PC-3 (cell line): ENCODE measurements around the gene NSF. TPM values are rescaled to one million over a fixed set of nuclear protein-coding genes. Genes with fewer than 3 reads are reported as not detected.

Experiments
- ATAC-seq: fragments of 200-7000 bp; cut with Tn5 transposase; 2 replicates; pipeline ENCODE4 v1.9.1; 2020; ENCODE audit warnings: mild to moderate bottlenecking, moderate library complexity
- BruUV-seq: library from RNA; stranded (reverse); fragments of 400-500 nt; replicated peaks from 2 replicates; lab custom pipeline; 2021; lab: Mats Ljungman, UMichigan
- CTCF ChIA-PET: fragments of 300-600 bp; sonication (Branson Sonifier 250); formaldehyde crosslinking; loops from one replicate; lab custom pipeline; 2022; ENCODE audit warnings: antibody characterized with exemption; lab: Charles Lee
- POLR2A ChIA-PET: fragments of 300-600 bp; sonication (Branson Sonifier 250); formaldehyde crosslinking; loops from one replicate; lab custom pipeline; 2022; ENCODE audit warnings: antibody characterized with exemption; ENCODE audit not compliant: unreplicated experiment; lab: Charles Lee
- DNase-seq: peaks from one replicate; pipeline ENCODE4 v3.0.0-alpha.2; 2015
- H2AFZ ChIP-seq: fragments of 300-600 bp; sonication (generic); 2 replicates; pipeline ENCODE4 v1.6.0; 2016; ENCODE audit warnings: antibody characterized with exemption, low read length
- H3F3A ChIP-seq: fragments of 300-600 bp; sonication (generic); one replicate; pipeline ENCODE4 v1.6.0; 2017; ENCODE audit warnings: antibody characterized with exemption, low read length, control low read depth, mild to moderate bottlenecking; ENCODE audit not compliant: unreplicated experiment
- H3K27ac ChIP-seq: fragments of 300-600 bp; sonication (generic); 2 replicates; pipeline ENCODE4 v1.5.1; 2016; ENCODE audit warnings: mild to moderate bottlenecking, low read length
- H3K27me3 ChIP-seq: fragments of 300-600 bp; sonication (generic); 2 replicates; pipeline ENCODE4 v1.6.1; 2016; ENCODE audit warnings: low read length, mixed read lengths
- H3K36me3 ChIP-seq: fragments of 300-600 bp; sonication (generic); 2 replicates; pipeline ENCODE4 v1.6.1; 2016; ENCODE audit warnings: low read depth, mixed run types, low read length, mixed read lengths
- H3K4me1 ChIP-seq: fragments of 300-600 bp; sonication (generic); 2 replicates; pipeline ENCODE4 v1.5.1; 2016; ENCODE audit warnings: low read length; ENCODE audit not compliant: insufficient read depth
- H3K4me2 ChIP-seq: fragments of 300-600 bp; sonication (generic); 2 replicates; pipeline ENCODE4 v1.6.0; 2016; ENCODE audit warnings: low read length
- H3K4me3 ChIP-seq: fragments of 300-600 bp; sonication (generic); 2 replicates; pipeline ENCODE4 v1.5.1; 2016; ENCODE audit warnings: mild to moderate bottlenecking, low read length, mixed read lengths
- H3K79me2 ChIP-seq: fragments of 300-600 bp; sonication (generic); 2 replicates; pipeline ENCODE4 v1.6.1; 2017; ENCODE audit warnings: low read length, mixed read lengths
- H3K9ac ChIP-seq: fragments of 300-600 bp; sonication (generic); 2 replicates; pipeline ENCODE4 v1.6.0; 2016; ENCODE audit warnings: mild to moderate bottlenecking, low read length
- H3K9me2 ChIP-seq: fragments of 300-600 bp; sonication (generic); replicated peaks from 2 replicates; pipeline ENCODE4 v1.6.1; 2016; ENCODE audit warnings: mixed run types, low read length, mixed read lengths
- H3K9me3 ChIP-seq: fragments of 300-600 bp; sonication (generic); 2 replicates; pipeline ENCODE4 v1.6.1; 2016; ENCODE audit warnings: low read length, mixed read lengths
- H4K20me1 ChIP-seq: fragments of 300-600 bp; sonication (generic); 2 replicates; pipeline ENCODE4 v1.6.1; 2016; ENCODE audit warnings: low read length, mixed read lengths
- CTCF ChIP-seq: fragments of 300-600 bp; sonication (generic); conservative IDR thresholded peaks from 2 replicates; pipeline ENCODE4 v1.5.1; 2017; ENCODE audit warnings: antibody characterized with exemption, low read depth, mild to moderate bottlenecking, low read length
- EZH2 ChIP-seq: fragments of 300-600 bp; sonication (generic); IDR thresholded peaks from one replicate; pipeline ENCODE4 v1.6.1; 2017; ENCODE audit warnings: antibody characterized with exemption, mild to moderate bottlenecking, low read length; ENCODE audit not compliant: unreplicated experiment
- EZH2phosphoT487 ChIP-seq: fragments of 300-600 bp; sonication (generic); IDR thresholded peaks from 2 replicates; pipeline ENCODE4 v1.6.1; 2018; ENCODE audit warnings: mild to moderate bottlenecking, antibody characterized with exemption, low read length, borderline replicate concordance
- intact Hi-C: fragments of 100-400 bp; cut with micrococcal nuclease; formaldehyde crosslinking; loops from 2 replicates; pipeline ENCODE4 v1.9.0; 2023
- total RNA-seq: library from RNA; depleted of rRNA; stranded (reverse); fragments of >200 nt; gene quantifications from 2 replicates; pipeline ENCODE4 v1.2.3, GENCODE V29; 2014

The NSF gene
- total RNA-seq, 1 experiment from 2014 or later, result 52.2 TPM

- Histone ChIP-seq H3K36me3 (no peaks in the 10 kb centered on the region), H3K27me3 (no peaks in the 10 kb centered on the region), H3K9ac (peak overlapping the region; percentile 48; the same call in 1 of the 2 replicates), H3K27ac (peak overlapping the region; percentile 24; the same call in 1 of the 2 replicates), H3K79me2 (no peaks in the 10 kb centered on the region), H3K9me3 (no peaks in the 10 kb centered on the region), H2AFZ (peak overlapping the region; percentile 89), H3K4me2 (peak overlapping the region; percentile 94), H3F3A (no peaks in the 10 kb centered on the region), H3K9me2 (no peaks in the 10 kb centered on the region), H4K20me1 (no peaks in the 10 kb centered on the region), H3K4me1 (peaks cover 27% of the 10 kb centered on the region), H3K4me3 (peak overlapping the region; percentile 78)
- no peak for DNase-seq
- no peak for ATAC-seq
- ChIA-PET CTCF (no interaction called here), POLR2A (interaction anchor here (0.6 kb wide), 1 partner anchor 46 kb away, joined by 5 read pairs; no protein-coding TSS in a partner anchor)
- no peak for TF ChIP-seq CTCF
- no peak for TF ChIP-seq EZH2
- TF ChIP-seq EZH2phosphoT487, result no peak
- no TSS peak for BruUV-seq
- intact Hi-C loops, result no loop called here
Measured at GRCh38 chr17:46772475-46773220, 182.2 kb downstream of the NSF start.

- Histone ChIP-seq H4K20me1 (no peaks in the 10 kb centered on the region), H3K9me2 (no peaks in the 10 kb centered on the region), H3K9ac (no peak overlapping the region), H3K4me2 (no peak overlapping the region), H3F3A (no peaks in the 10 kb centered on the region), H3K4me3 (no peak overlapping the region), H3K9me3 (no peaks in the 10 kb centered on the region), H3K36me3 (no peaks in the 10 kb centered on the region), H2AFZ (no peak overlapping the region), H3K79me2 (no peaks in the 10 kb centered on the region), H3K4me1 (peaks cover 27% of the 10 kb centered on the region), H3K27me3 (no peaks in the 10 kb centered on the region), H3K27ac (no peak overlapping the region)
- CTCF ChIA-PET, result no interaction called here
- POLR2A ChIA-PET, result interaction anchor here (0.6 kb wide), 1 partner anchor 47 kb away, joined by 5 read pairs; no protein-coding TSS in a partner anchor
- no peak for ATAC-seq
- DNase-seq, result no peak
- TF ChIP-seq CTCF (no peak), EZH2 (no peak), EZH2phosphoT487 (no peak)
- intact Hi-C loops, result no loop called here
- no TSS peak for BruUV-seq
Measured at GRCh38 chr17:46773221-46773605, 182.7 kb downstream of the NSF start.

- intact Hi-C loops, result no loop called here
- Histone ChIP-seq H3K36me3 (no peaks in the 10 kb centered on the region), H3K4me2 (no peak overlapping the region), H3K79me2 (no peaks in the 10 kb centered on the region), H3K27ac (no peak overlapping the region), H2AFZ (no peak overlapping the region), H3K9ac (no peak overlapping the region), H4K20me1 (no peaks in the 10 kb centered on the region), H3K9me2 (no peaks in the 10 kb centered on the region), H3K4me3 (no peak overlapping the region), H3K27me3 (no peaks in the 10 kb centered on the region), H3F3A (no peaks in the 10 kb centered on the region), H3K9me3 (no peaks in the 10 kb centered on the region), H3K4me1 (peaks cover 27% of the 10 kb centered on the region)
- CTCF ChIA-PET, result no interaction called here
- no peak for TF ChIP-seq EZH2
- no peak for TF ChIP-seq EZH2phosphoT487
- TF ChIP-seq CTCF, result no peak
- DNase-seq (no peak), ATAC-seq (no peak)
- POLR2A ChIA-PET, result no interaction called here
- BruUV-seq, result no TSS peak
Measured at GRCh38 chr17:46773676-46774075, 183.2 kb downstream of the NSF start.
